ENCODE results near the gene KIF7. TPM values are rescaled to one million over a fixed set of nuclear protein-coding genes. Genes with fewer than 3 reads are reported as not detected.

KIF7 gene
- total RNA-seq, 1 experiment from 2014 or later = 20.4 TPM

- TF ChIP-seq, protein P1, sequence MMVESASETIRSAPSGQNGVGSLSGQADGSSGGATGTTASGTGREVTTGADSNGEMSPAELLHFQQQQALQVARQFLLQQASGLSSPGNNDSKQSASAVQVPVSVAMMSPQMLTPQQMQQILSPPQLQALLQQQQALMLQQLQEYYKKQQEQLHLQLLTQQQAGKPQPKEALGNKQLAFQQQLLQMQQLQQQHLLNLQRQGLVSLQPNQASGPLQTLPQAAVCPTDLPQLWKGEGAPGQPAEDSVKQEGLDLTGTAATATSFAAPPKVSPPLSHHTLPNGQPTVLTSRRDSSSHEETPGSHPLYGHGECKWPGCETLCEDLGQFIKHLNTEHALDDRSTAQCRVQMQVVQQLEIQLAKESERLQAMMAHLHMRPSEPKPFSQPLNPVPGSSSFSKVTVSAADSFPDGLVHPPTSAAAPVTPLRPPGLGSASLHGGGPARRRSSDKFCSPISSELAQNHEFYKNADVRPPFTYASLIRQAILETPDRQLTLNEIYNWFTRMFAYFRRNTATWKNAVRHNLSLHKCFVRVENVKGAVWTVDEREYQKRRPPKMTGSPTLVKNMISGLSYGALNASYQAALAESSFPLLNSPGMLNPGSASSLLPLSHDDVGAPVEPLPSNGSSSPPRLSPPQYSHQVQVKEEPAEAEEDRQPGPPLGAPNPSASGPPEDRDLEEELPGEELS (CRISPR knock-in tag; IDR thresholded peaks at IDR 0.05) = no peak
Measured at GRCh38 chr15:89616228-89616627, 39.0 kb downstream of the KIF7 start (continued).

GRCh38 chr15:89615135-89615534 lies 40.1 kb downstream of the KIF7 start:
- POLR2A ChIA-PET = no interaction called here

GRCh38 chr15:89614164-89614563 lies 41.1 kb downstream of the KIF7 start:
- Mint-ChIP-seq H3K9me3 (no peaks in the 10 kb centered on the region), H3K4me1 (no peaks in the 10 kb centered on the region), H3K27ac (no peak overlapping the region), H3K4me3 (no peak overlapping the region), H3K36me3 (peaks cover 72% of the 10 kb centered on the region), H3K27me3 (ENCODE audit: low read depth) (no peaks in the 10 kb centered on the region)
- POLR2A ChIA-PET = no interaction called here
- DNase-seq (ENCODE audit: low spot score) (no peak), ATAC-seq (no peak)
- CTCF ChIA-PET = interaction anchor here (0.7 kb wide), 1 partner anchor 131 kb away, joined by 3 read pairs; no protein-coding TSS in a partner anchor
- no peak for TF ChIP-seq AFF4 (CRISPR knock-in tag; IDR thresholded peaks at IDR 0.05; ENCODE audit: borderline replicate concordance)
- TF ChIP-seq ZNF232 (CRISPR knock-in tag; IDR thresholded peaks at IDR 0.05) = no peak
- no peak for TF ChIP-seq NR2C2 (CRISPR knock-in tag; IDR thresholded peaks at IDR 0.05)
- TF ChIP-seq, protein P1 (CRISPR knock-in tag; IDR thresholded peaks at IDR 0.05) = no peak
- no peak for TF ChIP-seq EMX1 (CRISPR knock-in tag; IDR thresholded peaks at IDR 0.05)
- no peak for TF ChIP-seq ZNF121 (CRISPR knock-in tag; IDR thresholded peaks at IDR 0.05)
- TF ChIP-seq ZNF671 (CRISPR knock-in tag; IDR thresholded peaks at IDR 0.05) = no peak
- no peak for TF ChIP-seq USF2 (CRISPR knock-in tag; IDR thresholded peaks at IDR 0.05)

More at GRCh38 chr15:89615135-89615534, 40.1 kb downstream of the KIF7 start:
- ATAC-seq (no peak), DNase-seq (ENCODE audit: low spot score) (no peak)
- Mint-ChIP-seq H3K4me3 (no peak overlapping the region), H3K9me3 (no peaks in the 10 kb centered on the region), H3K36me3 (peaks cover 72% of the 10 kb centered on the region), H3K4me1 (no peaks in the 10 kb centered on the region), H3K27ac (no peak overlapping the region), H3K27me3 (ENCODE audit: low read depth) (no peaks in the 10 kb centered on the region)
- TF ChIP-seq HMGA2 (CRISPR knock-in tag; IDR thresholded peaks at IDR 0.05) (no peak), SOX15 (CRISPR knock-in tag; IDR thresholded peaks at IDR 0.05) (no peak), ZNF671 (CRISPR knock-in tag; IDR thresholded peaks at IDR 0.05) (no peak), NFE2L1 (CRISPR knock-in tag; IDR thresholded peaks at IDR 0.05) (no peak), PRRX2 (CRISPR knock-in tag; IDR thresholded peaks at IDR 0.05) (no peak), ERG (CRISPR knock-in tag; IDR thresholded peaks at IDR 0.05) (no peak), RELA (CRISPR knock-in tag; IDR thresholded peaks at IDR 0.05; ENCODE audit: borderline replicate concordance) (no peak), AFF4 (CRISPR knock-in tag; IDR thresholded peaks at IDR 0.05; ENCODE audit: borderline replicate concordance) (no peak), ETV6 (CRISPR knock-in tag; IDR thresholded peaks at IDR 0.05) (no peak), RORB (CRISPR knock-in tag; IDR thresholded peaks at IDR 0.05) (no peak)
- TF ChIP-seq, protein P2, sequence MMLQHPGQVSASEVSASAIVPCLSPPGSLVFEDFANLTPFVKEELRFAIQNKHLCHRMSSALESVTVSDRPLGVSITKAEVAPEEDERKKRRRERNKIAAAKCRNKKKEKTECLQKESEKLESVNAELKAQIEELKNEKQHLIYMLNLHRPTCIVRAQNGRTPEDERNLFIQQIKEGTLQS (CRISPR knock-in tag; conservative IDR thresholded peaks at IDR 0.05) = no peak
- CTCF ChIA-PET = no interaction called here

All from WTC11 (cell line).